Activated CD8-positive, alpha-beta T cell treated with anti-CD3 and anti-CD28 coated beads, Interleukin-2, amount 10 ng/mL, durations not matched to agents 7 days and 5 days (primary cell): ENCODE data around the gene RPS27A. TPM values are rescaled to one million over a fixed set of nuclear protein-coding genes. Genes with fewer than 3 reads are reported as not detected.
A peak's percentile ranks its signal among the peaks of the same experiment; 100 is the strongest.
"Not testable (repeated sequence)": the region's sequence is repeated elsewhere in the genome, so short reads cannot be mapped to it uniquely, and the experiment has no call there.

Source experiments
- ATAC-seq: fragments of 150-1000 bp; cut with Tn5 transposase; one replicate; pipeline ENCODE4 v1.10.0; 2021; ENCODE audit warnings: moderate library complexity
- CTCF ChIA-PET: fragments of 350-600 bp; sonication (Branson Sonifier 250); formaldehyde crosslinking; loops from one replicate; lab custom pipeline; 2021; ENCODE audit warnings: antibody characterized with exemption; lab: Charles Lee
- POLR2A ChIA-PET: fragments of 350-600 bp; sonication (Branson Sonifier 250); formaldehyde crosslinking; loops from one replicate; lab custom pipeline; 2021; ENCODE audit warnings: antibody characterized with exemption; lab: Charles Lee
- DNase-seq: peaks from one replicate; pipeline ENCODE4 v3.0.0-alpha.2; 2020
- H3K27ac Mint-ChIP-seq: one replicate; pipeline ENCODE4 v1.8.0; 2021; ENCODE audit warnings: mild to moderate bottlenecking, mixed read lengths
- H3K27me3 Mint-ChIP-seq: one replicate; pipeline ENCODE4 v1.8.0; 2021; ENCODE audit warnings: low read depth, mixed read lengths
- H3K36me3 Mint-ChIP-seq: one replicate; pipeline ENCODE4 v1.8.0; 2021; ENCODE audit warnings: low read depth, mixed read lengths
- H3K4me1 Mint-ChIP-seq: one replicate; pipeline ENCODE4 v1.8.0; 2021; ENCODE audit warnings: low read depth, mixed read lengths
- H3K4me3 Mint-ChIP-seq: one replicate; pipeline ENCODE4 v1.8.0; 2021; ENCODE audit warnings: mild to moderate bottlenecking, mixed read lengths
- H3K9me3 Mint-ChIP-seq: one replicate; pipeline ENCODE4 v1.8.0; 2022; ENCODE audit warnings: mixed read lengths; ENCODE audit not compliant: insufficient read depth
- total RNA-seq, 2 experiments: library from RNA; stranded (reverse); gene quantifications; one replicate each; pipeline ENCODE4 v1.2.3, GENCODE V29; 2021

RPS27A gene
- total RNA-seq, 2 experiments from 2014 or later = 889 to 959 TPM

DNA sequence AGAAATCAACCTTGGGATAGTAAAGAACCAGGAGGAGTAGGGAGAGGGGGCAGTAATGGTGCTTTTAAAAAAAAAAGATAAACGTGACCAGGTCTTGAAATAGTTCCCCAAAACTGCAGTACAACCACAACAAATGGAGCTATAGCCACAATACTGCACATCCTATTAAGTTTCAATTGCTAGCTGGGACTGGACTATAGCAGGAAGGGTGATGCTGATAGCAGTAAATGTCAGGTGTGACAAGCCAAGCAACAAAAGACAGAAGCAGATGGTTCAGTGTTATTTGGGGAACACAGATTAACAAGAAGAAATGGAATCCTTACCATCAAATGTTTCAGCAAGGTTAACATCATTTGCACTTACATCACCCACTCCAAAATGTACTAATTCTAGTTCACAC lies 10.1 kb downstream of the RPS27A start:
- ATAC-seq (no peak), DNase-seq (no peak)
- ChIA-PET POLR2A (interaction anchor here (1.0 kb wide), 1 partner anchor 10 kb away, joined by 3 read pairs; the partner anchor contains the start of genes CLHC1 and RPS27A), CTCF (no interaction called here)
- H3K36me3 Mint-ChIP-seq = peaks cover 37% of the 10 kb centered on the region
- no peak overlapping the region for H3K4me3 Mint-ChIP-seq
- H3K27ac Mint-ChIP-seq = no peak overlapping the region
- H3K9me3 Mint-ChIP-seq = no peaks in the 10 kb centered on the region
- no peaks in the 10 kb centered on the region for H3K27me3 Mint-ChIP-seq
- H3K4me1 Mint-ChIP-seq = peaks cover 6% of the 10 kb centered on the region

DNA sequence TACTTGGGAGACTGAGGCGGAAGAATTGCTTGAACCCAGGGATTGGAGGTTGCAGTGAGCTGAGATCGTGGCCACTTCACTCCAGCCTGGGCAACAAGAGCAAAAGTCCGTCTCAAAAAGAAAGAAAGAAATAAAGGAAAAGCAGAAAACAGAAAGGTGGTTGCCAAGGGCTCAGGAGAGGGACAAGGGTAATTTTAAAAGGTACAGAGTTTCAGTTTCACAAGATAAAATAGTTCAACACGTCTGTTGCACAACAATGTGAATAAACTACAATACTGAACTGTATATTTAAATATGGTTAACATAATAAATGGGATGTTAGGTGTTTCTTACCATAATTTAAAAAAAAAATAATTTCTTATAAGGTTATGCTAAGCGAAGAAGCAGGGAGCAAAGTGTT lies 12.9 kb downstream of the RPS27A start:
- Mint-ChIP-seq H3K27me3 (no peaks in the 10 kb centered on the region), H3K4me3 (no peak overlapping the region), H3K4me1 (no peaks in the 10 kb centered on the region), H3K36me3 (peaks cover 36% of the 10 kb centered on the region), H3K9me3 (no peaks in the 10 kb centered on the region), H3K27ac (no peak overlapping the region)
- POLR2A ChIA-PET = no interaction called here
- CTCF ChIA-PET = no interaction called here
- ATAC-seq = no peak
- no peak for DNase-seq

- CTCF ChIA-PET = no interaction called here
- Mint-ChIP-seq H3K9me3 (no peaks in the 10 kb centered on the region), H3K4me1 (no peaks in the 10 kb centered on the region), H3K27ac (no peak overlapping the region), H3K36me3 (peaks cover 38% of the 10 kb centered on the region), H3K27me3 (no peaks in the 10 kb centered on the region), H3K4me3 (no peak overlapping the region)
- POLR2A ChIA-PET = no interaction called here
- ATAC-seq = no peak
- no peak for DNase-seq
Measured at GRCh38 chr2:55247025-55247424, 14.5 kb downstream of the RPS27A start.

DNA sequence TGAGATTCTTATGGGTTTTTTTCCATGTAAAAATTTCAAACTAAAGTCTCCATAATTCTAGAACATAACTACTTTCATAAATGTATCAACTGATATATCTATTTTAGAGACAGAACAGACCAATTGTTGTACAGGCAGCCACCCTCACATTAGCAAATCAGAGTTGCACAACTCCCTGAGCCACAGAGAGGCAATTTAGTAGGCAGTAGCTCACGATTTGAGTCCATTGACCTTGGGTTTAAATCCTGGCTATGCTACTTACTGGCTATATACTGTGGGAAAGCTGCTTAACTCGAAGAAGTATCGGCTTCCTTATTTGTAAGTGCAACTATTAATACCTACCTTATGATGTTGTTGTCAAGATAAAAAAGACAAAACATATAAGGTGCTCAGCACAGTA lies 20.3 kb downstream of the RPS27A start:
- no peaks in the 10 kb centered on the region for H3K27me3 Mint-ChIP-seq
- DNase-seq (no peak), ATAC-seq (no peak)
- H3K36me3 Mint-ChIP-seq = peaks cover 37% of the 10 kb centered on the region
- H3K4me3 Mint-ChIP-seq = no peak overlapping the region
- ChIA-PET POLR2A (no interaction called here), CTCF (no interaction called here)
- no peaks in the 10 kb centered on the region for H3K9me3 Mint-ChIP-seq
- H3K4me1 Mint-ChIP-seq = no peaks in the 10 kb centered on the region
- no peak overlapping the region for H3K27ac Mint-ChIP-seq

DNA sequence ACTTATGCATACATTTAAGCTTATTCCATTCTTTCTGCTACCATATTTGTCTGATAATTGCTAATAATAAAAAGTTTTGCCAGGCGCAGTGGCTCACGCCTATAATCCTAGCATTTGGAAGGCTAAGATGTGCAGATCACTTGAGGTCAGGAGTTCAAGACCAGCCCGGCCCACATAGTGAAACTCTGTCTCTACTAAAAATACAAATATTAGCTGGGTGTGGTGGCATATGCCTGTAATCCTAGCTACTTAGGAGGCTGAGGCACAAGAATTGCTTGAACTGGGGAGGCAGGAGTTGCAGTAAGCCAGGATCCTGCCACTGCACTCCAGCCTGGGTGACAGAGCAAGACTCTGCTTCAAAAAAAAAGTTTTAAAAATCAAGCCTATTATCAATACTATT lies 27.1 kb downstream of the RPS27A start:
- H3K9me3 Mint-ChIP-seq, DNase-seq, ATAC-seq, H3K27ac Mint-ChIP-seq, H3K27me3 Mint-ChIP-seq, H3K4me1 Mint-ChIP-seq, H3K4me3 Mint-ChIP-seq, CTCF ChIA-PET: not testable (repeated sequence)
- peaks cover 29% of the 10 kb centered on the region for H3K36me3 Mint-ChIP-seq
- POLR2A ChIA-PET = interaction anchor here (0.5 to 1.2 kb wide), 3 partner anchors 11 to 193 kb away, joined by 3 to 5 read pairs (median 3); no protein-coding TSS in a partner anchor

GRCh38 chr2:55268288-55268906 lies 35.9 kb downstream of the RPS27A start:
- DNase-seq = no peak
- Mint-ChIP-seq H3K4me3 (peak overlapping the region; percentile 94), H3K27me3 (no peaks in the 10 kb centered on the region), H3K9me3 (no peaks in the 10 kb centered on the region), H3K4me1 (peaks cover 13% of the 10 kb centered on the region), H3K36me3 (peaks cover 13% of the 10 kb centered on the region), H3K27ac (peak overlapping the region; percentile 94)
- ChIA-PET CTCF (interaction anchor here (0.8 kb wide), 1 partner anchor 13 kb away, joined by 3 read pairs; no protein-coding TSS in a partner anchor), POLR2A (interaction anchor here (1.0 to 2.3 kb wide), 2 partner anchors 32 to 36 kb away, joined by 3 to 8 read pairs; partner anchors contain the start of genes CLHC1 and RPS27A)
- ATAC-seq = no peak

GRCh38 chr2:55268907-55269644 lies 36.6 kb downstream of the RPS27A start, which contains the start of gene MTIF2:
Gene MTIF2, minus strand, starts transcription at chr2:55269231. Its CDS starts 5,373 bp downstream, at chr2:55263858.
- Mint-ChIP-seq H3K27ac (peak within 1 kb of the TSS; percentile 94), H3K9me3 (no peaks in the 10 kb centered on the region), H3K4me3 (peak within 1 kb of the TSS; percentile 94), H3K36me3 (peaks cover 11% of the 10 kb centered on the region), H3K4me1 (peaks cover 13% of the 10 kb centered on the region), H3K27me3 (no peaks in the 10 kb centered on the region)
- DNase-seq (peak; percentile 92), ATAC-seq (peak; percentile 97)
- ChIA-PET POLR2A (interaction anchor here (1.0 to 2.3 kb wide), 3 partner anchors 12 to 36 kb away, joined by 3 to 8 read pairs (median 7); partner anchors contain the start of genes CLHC1 and RPS27A), CTCF (interaction anchor here (1.1 kb wide), 1 partner anchor 45 kb away, joined by 3 read pairs; no protein-coding TSS in a partner anchor)

DNA sequence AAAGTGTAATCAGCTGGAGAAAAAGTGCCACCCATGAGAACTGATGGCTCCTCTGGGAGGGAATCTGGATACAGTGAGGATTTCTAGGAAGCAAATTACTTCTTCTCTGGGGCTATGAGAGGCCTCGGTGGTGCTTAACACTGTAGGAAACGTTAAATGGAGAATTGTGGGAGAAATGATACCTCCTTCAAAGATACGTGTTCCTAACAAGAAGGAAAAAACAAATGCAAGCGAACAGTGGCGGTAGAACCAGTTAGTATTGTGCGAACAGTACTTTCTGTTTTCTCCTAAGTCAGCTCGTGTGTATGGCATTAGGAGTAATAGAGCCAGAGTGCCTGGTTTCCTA lies 37.1 kb downstream of the RPS27A start:
- Mint-ChIP-seq H3K9me3 (no peaks in the 10 kb centered on the region), H3K4me1 (peaks cover 13% of the 10 kb centered on the region), H3K4me3 (peak overlapping the region; percentile 94), H3K27ac (peak overlapping the region; percentile 94), H3K36me3 (peaks cover 5% of the 10 kb centered on the region), H3K27me3 (no peaks in the 10 kb centered on the region)
- DNase-seq = peak; percentile 27
- ATAC-seq = peak; percentile 6
- CTCF ChIA-PET = interaction anchor here (0.5 to 1.1 kb wide), 3 partner anchors 11 to 416 kb away, joined by 3 read pairs; no protein-coding TSS in a partner anchor
- POLR2A ChIA-PET = interaction anchor here (0.9 to 2.3 kb wide), 3 partner anchors 12 to 37 kb away, joined by 4 to 8 read pairs (median 7); partner anchors contain the start of genes CLHC1 and RPS27A

DNA sequence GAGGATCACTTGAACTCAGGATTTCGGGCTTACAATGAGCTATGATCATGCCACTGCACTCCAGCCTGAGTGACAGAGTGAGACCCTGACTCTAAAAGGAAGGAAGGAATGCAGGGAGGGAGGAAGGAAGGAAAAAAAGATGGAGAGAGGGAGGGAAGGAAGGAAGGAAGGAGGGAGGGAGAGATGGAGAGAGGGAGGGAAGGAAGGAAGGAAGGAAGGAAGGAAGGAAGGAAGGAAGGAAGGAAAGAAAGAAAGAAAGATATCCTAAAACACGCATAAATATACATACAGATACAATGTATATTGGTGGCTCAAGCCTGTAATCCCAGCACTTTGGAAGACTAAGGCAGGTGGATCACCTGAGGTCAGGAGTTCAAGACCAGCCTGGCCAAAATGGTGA lies 41.9 kb downstream of the RPS27A start:
- H3K36me3 Mint-ChIP-seq, H3K4me1 Mint-ChIP-seq, H3K9me3 Mint-ChIP-seq, H3K4me3 Mint-ChIP-seq, ATAC-seq, H3K27ac Mint-ChIP-seq, H3K27me3 Mint-ChIP-seq, CTCF ChIA-PET, DNase-seq: not testable (repeated sequence)
- POLR2A ChIA-PET = interaction anchor here (0.7 kb wide), 1 partner anchor 61 kb away, joined by 7 read pairs; no protein-coding TSS in a partner anchor

- H3K36me3 Mint-ChIP-seq = peaks cover 3% of the 10 kb centered on the region
- H3K9me3 Mint-ChIP-seq = no peaks in the 10 kb centered on the region
- no peak for DNase-seq
- no peak for ATAC-seq
- ChIA-PET POLR2A (no interaction called here), CTCF (no interaction called here)
- peaks cover 7% of the 10 kb centered on the region for H3K4me1 Mint-ChIP-seq
- H3K27ac Mint-ChIP-seq = no peak overlapping the region
- no peak overlapping the region for H3K4me3 Mint-ChIP-seq
- H3K27me3 Mint-ChIP-seq = no peaks in the 10 kb centered on the region
Measured at GRCh38 chr2:55277310-55277709, 44.8 kb downstream of the RPS27A start.

- CTCF ChIA-PET, H3K4me3 Mint-ChIP-seq, POLR2A ChIA-PET: not testable (repeated sequence)
Measured at GRCh38 chr2:55279214-55279835, 46.8 kb downstream of the RPS27A start.

More at GRCh38 chr2:55279214-55279835, 46.8 kb downstream of the RPS27A start:
- DNase-seq, H3K27ac Mint-ChIP-seq, H3K27me3 Mint-ChIP-seq, ATAC-seq, H3K9me3 Mint-ChIP-seq: not testable (repeated sequence)
- H3K4me1 Mint-ChIP-seq = peaks cover 20% of the 10 kb centered on the region
- peaks cover 16% of the 10 kb centered on the region for H3K36me3 Mint-ChIP-seq
